GM19099 (cell line): Measurements from ENCODE around the gene OCA2.

Source experiments
- POLR2A ChIP-seq: IDR thresholded peaks from 3 replicates; pipeline ENCODE4 v1.6.1; 2011; ENCODE audit warnings: low read depth; ENCODE audit not compliant: insufficient read length; ENCODE audit errors: extremely low read depth

The OCA2 gene

DNA sequence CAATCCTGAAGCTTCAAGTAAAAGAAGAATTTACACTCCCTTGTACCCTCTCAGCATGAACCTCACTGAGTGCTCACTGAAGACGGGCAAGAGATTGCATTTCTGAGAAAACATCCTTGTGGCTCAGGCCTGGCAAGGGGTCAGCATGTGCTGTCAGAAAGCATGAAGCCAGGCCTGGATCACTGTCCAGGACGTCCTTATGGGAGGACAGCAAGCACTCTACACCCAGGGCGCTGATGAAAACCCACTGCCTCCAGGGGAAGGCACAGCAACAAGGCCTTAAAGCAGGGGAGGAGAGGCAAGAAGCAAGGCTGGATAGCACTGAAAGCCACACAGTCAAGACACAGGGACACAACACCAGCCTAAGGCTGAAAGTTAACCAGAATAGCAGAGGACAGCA, 315.4 kb downstream of the OCA2 start:
- no peak for TF ChIP-seq POLR2A

DNA sequence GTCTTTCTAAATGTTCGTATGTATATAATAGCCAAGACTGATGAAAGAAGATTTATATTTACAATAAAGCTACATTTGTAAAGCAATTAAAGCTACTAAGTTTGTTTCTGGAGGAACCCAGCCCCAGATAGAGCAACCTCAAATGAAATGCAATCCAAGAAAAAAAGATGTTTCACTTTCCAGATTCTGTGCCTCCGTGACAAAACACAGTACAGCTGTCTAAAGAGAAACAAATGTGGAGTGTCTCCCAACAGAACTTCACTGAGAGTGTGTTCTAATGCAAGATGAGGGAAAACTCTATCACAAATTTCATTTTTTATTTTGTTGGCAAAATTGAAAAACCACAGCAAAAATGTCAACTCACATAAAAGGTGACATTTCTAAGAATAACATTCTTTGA, 317.0 kb downstream of the OCA2 start:
- TF ChIP-seq POLR2A = no peak

DNA sequence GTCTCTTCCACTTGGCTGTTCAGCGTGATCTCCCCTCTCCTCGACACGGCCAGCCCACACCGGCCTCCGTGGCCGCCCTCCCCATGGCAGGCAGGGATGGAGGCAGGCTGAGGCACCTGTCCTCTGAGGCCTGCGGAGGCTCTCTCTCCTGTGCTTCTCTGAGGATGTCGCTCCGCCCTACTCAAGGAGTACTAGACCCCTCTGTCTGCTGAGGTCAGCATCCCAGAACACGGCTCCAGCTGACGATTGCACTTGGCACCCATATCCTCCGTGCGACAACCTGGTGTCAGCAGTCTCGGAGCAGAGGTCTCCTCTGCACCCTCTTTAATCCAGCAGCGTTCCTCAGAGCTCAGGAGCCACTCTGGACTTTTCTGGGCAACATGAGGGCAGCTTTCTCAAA, 322.6 kb downstream of the OCA2 start:
- TF ChIP-seq POLR2A = no peak

DNA sequence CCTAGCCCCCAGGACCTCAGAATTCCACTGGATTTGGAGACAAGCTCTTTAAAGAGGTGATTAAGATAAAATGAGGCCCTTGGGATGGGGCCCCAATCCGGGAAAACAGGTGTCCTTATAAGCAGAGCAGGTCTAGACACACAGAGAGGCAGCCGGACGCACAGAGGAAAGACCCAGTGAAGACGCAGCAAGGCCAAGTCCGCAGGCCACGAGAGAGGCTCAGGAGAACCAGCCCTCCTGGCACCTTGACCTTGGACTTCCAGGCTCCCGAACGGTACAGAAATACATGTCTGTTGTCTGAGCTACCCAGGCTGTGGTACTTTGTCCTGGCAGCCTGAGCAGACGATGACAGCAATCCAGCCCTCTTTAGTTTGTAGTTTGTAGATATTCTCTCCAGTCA, 324.5 kb downstream of the OCA2 start:
- TF ChIP-seq POLR2A = no peak

DNA sequence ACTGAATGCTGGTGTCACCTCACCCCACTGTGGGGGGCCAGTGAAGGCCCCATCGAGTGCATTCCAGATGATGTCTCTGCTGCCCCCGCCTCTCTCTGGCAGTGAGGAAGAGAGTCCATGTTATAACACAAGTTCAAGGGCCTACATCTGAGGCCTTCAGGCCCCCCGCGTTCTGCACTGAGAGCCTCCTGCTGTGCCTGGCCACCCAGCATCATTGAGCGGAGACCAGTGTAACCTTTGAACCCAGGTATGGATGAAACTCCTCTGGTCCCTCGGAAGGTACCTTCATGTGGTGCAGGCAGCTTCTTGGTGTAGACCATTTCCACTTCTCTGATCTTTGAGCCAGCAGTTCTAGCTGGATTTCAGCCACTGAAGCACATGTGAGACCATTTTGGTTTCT, 324.9 kb downstream of the OCA2 start:
- TF ChIP-seq POLR2A = no peak

DNA sequence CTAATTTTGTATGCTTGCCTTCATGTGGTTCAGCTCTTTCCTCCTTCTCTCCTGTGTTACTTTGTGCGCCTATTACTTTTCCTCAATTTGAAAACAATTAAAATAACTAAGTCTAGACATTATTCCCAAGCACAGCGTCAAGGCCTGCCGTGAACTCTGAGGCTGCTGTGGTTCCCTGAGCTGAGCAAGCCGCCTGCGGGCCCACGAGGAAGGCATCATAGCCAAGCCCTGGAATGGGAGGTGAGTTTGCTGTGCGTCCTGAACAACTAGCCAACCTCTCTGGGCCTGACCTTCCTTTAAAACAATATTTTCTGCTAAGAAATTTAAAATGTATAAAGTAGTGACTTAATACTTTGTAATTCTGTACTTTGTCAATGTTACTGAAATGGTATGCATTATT, 327.2 kb downstream of the OCA2 start:
- no peak for TF ChIP-seq POLR2A

DNA sequence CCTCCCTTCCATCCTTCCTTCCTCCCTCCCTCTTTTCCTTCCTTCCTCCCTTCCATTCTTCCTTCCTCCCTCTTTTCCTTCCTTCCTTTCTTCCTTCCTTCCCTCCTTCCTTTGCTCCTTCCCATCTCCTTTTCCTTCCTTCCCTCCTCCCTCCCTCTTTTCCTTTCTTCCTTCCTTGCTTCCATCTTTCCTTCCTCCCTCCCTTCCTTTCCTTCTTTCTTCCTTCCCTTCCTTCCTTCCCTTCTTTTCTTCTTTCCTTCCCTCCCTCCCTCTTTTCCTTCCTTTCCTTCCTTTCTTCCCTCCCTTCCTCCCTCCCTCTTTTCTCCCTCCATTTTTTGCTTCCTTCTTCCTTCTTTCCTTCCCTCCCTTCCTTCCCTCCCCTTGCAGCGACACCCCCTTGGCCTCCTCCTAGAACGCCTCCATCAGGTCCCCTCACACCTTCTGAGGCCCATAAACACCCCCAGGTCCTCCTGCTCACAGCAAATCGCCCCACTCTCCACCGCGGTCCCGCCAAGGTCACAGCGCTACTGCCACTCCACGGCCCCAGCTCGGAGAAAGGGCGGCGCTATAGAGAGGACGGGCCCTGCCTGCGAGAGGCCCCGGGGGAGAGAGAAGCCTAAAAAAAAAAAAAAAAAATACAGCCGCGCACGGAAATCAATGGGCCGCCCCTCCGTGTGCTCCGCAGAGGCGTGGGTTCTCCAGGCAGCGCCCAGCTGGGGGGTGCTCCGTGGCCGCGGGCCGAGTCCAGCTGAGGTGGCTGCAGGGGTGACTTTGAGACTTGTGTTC, 328.2 kb downstream of the OCA2 start:
- TF ChIP-seq POLR2A = no peak

DNA sequence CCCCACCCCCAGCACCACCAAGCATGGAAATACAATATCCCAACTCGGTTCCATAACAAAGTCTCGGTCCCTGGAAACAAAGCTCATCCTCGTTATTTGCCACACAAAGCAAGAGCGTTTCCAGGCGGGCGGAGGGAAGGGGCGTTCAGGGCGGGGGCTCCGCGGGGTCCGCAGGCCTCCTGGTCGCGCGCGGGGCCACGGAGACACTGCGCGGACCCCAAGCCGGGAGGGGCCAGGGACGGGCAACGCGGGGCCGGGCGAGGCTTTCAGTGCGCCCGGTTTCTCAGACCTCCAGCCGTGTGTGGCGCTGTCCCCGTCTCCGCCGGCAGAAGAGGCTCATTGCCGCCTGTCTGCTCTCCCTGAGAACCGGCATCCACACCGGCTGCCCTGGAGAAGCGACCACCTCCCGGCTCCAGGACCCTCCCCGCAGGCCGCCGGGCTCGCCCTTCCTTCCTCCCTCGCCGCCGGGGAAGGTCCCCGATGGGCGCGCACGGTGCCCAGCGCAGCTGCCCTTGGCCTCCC, 329.0 kb downstream of the OCA2 start:
- TF ChIP-seq POLR2A = no peak

DNA sequence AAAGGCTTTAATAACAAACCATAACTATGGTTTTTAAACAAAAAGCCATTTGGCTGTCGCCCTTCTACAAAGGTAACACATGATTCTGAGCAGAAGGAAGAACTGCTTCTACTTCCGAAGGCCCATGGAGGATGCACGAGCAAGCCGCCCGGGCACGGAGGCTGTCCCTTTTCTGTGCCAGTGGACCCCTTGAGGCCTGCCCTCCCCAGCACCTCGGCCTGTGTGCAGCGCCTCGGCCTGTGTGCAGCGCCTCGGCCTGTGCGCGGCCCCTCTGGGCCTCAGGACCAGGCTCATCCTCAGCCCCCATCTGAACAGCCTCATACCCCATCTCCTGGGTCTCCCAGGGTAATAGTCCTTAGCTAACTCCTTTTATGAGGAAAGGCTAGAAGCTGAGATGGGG, 329.5 kb downstream of the OCA2 start:
- TF ChIP-seq POLR2A = no peak

DNA sequence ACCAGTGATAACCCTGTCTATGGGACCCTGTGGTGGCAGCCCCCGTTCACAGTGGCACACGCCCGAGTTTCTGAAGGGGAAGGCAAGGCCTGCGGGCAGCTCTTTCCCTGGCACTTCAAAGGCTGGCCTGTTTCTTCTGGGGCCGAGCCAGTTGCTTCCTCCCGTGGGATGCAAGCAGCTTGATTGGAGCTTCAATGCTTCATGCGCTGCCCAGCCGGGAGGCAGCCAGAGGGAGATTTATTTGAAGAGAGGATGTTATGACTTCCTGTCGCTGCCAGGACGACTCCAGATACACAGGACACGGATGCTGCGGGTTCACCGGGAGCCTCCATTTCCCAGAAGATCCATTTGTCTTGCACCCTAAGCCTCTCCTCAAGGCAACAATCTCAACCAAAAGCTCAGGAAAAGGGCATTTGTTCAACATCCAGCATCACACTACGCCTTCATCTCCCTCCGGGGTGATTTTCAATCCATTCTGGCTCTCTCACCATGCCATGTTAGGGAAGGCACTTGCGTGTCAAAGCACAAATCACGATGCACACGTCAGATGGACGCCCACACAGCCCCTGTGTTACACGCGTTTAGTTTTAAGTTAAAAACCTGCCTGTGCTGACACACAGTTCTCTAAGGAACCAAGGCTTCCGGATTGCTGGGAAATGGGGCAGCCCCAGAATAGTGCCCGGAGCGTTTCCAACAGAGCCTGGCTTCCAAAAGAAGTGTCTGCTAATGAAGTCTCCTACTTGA, 330.2 kb downstream of the OCA2 start:
- no peak for TF ChIP-seq POLR2A

DNA sequence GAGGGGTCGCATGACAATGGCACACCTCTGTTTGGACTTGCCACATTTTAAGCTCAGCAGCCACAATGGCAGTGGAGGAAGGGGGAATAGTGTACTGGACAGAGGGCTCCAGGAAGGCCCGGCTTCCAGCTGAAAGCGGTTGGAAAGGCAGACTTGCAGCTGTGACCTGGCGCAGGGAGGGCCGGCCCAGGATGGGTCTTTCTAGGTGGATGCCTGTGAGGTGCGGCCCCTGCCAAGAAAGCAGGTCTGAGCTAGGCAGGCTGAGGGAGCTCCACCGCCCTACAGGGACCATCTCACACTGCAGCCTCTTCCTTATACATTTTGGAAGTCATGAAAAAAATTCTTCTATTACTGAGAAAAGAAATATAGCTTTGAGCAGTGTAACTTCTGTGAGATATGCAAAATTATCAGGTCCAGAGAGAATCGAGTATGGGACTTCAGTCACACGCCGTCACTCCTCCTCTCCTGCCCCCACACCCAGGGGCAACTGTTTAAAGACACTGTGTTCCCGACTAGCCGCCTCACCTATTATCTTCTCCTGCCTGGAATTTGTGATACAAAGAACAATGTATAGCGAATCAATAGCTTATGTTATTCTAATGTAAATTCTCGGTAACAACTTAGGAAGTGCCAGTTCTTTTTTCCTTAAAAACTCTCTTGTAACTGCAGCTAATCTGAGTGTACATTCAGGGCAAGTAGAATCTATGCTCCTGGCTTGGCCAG, 331.0 kb downstream of the OCA2 start:
- no peak for TF ChIP-seq POLR2A

DNA sequence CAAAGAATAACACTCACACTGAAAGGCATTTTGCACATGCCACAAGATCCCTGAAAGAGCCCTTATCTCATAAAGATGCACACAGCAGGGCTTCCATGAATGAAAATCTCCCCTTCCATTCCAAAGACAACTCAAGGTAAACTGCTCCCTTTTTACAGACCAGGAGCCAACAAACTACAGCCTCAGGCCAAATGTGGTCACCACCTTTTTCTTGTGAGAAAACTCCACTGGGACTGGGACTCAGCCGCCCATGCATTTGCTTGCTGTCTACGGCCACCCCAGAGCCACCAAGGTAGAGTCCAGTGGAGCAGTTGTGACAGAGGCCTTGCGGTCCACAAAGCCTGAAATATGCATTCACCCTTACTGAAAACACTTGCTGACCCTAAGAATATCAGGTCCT, 334.8 kb downstream of the OCA2 start:
- no peak for TF ChIP-seq POLR2A

DNA sequence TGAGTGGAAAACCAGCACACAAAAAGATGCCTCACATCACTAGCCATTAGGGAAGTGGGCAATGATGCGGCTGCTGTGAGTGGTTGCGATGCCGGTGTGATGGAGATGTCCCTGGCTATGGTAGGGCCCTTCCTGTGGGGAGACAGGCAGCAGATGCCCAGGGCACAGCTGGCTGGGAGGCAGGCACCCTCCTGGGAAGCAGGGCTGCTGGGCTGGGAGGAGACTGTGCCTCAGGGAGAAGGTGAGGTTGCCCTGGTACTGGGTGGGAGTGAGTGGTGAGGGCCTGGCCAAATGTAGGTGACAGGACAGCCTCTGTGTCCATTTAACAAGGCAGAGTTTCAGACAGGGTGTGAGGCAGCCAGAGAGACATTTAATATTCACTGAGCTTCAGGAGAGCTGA, 335.6 kb downstream of the OCA2 start:
- TF ChIP-seq POLR2A = no peak

DNA sequence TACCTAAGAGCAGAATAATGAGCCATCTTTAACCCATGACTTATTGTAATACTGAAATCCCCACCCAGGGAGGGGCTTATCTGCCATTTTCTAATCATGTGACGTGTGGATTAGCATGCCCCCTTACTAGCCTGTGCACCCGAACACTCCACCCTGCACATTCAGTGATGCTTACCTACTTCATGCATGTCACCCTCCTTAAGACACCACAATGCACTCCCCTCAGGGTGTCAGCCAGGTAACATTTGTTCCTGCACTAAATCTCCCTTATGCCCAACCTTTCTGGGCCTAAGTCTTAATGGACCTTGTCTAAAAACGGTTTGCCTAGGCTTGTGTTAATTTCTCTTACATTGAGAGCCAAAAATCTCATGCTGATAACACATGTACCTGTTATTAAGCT, 336.6 kb downstream of the OCA2 start:
- TF ChIP-seq POLR2A = no peak

DNA sequence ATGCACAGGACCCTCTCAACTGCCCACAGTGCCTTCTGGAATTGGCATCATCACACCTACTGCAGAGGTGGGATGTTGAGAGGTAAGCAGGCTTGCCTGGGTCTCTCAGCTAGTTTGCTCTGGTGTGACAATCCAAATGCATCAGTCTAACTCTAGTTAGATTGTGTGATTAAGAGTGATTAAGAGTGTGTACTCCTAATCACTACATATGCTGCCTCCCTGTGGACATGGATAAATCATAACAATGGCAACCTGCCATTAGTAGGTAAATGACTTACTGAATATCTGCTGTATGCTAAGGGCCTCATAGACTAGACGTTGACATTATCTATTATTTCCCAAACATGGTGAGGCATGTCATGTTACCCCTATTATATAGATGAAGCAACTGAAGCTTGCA, 342.1 kb downstream of the OCA2 start:
- TF ChIP-seq POLR2A = no peak
